Mesenchymal stem cell (in vitro differentiated cells and primary cell): ENCODE data around the gene ZNF79.
A peak's percentile ranks its signal among the peaks of the same experiment; 100 is the strongest.

ENCODE experiments used
- DNase-seq: peaks from one replicate; pipeline ENCODE4 v3.0.0-alpha.2; 2013
- H2AFZ ChIP-seq: one replicate; pipeline ENCODE4 v1.6.1; 2013; ENCODE audit warnings: low read depth, mild to moderate bottlenecking, control low read depth, inconsistent platforms, low read length, moderate library complexity
- H2AK5ac ChIP-seq: 2 replicates; pipeline ENCODE4 v1.6.1; 2013; ENCODE audit warnings: low read length, moderate library complexity, mild to moderate bottlenecking, inconsistent platforms; ENCODE audit not compliant: severe bottlenecking
- H2BK120ac ChIP-seq: one replicate; pipeline ENCODE4 v1.6.1; 2013; ENCODE audit warnings: low read depth, mild to moderate bottlenecking, inconsistent platforms, low read length, moderate library complexity
- H2BK12ac ChIP-seq, 2 experiments: one replicate each; pipeline ENCODE4 v1.6.1; 2013; ENCODE audit warnings: inconsistent platforms in 2 of 2, low read length in 2 of 2, mild to moderate bottlenecking in 2 of 2, moderate library complexity in 2 of 2, control low read depth in 1 of 2
- H2BK15ac ChIP-seq: one replicate; pipeline ENCODE4 v1.6.1; 2013; ENCODE audit warnings: mild to moderate bottlenecking, low read depth, inconsistent platforms; ENCODE audit not compliant: poor library complexity, severe bottlenecking
- H2BK5ac ChIP-seq: 2 replicates; pipeline ENCODE4 v1.6.1; 2013; ENCODE audit warnings: low read depth, mild to moderate bottlenecking, low read length, control low read depth, inconsistent platforms; ENCODE audit not compliant: poor library complexity, severe bottlenecking
- H3K14ac ChIP-seq, 2 experiments: one replicate each; pipeline ENCODE4 v1.6.1; 2013; ENCODE audit warnings: inconsistent platforms in 2 of 2, low read length in 2 of 2, control low read depth in 1 of 2, mild to moderate bottlenecking in 1 of 2, moderate library complexity in 1 of 2
- H3K18ac ChIP-seq, 2 experiments: one replicate each; pipeline ENCODE4 v1.6.1; 2013; ENCODE audit warnings: inconsistent platforms in 2 of 2, low read length in 2 of 2, control low read depth in 1 of 2, low read depth in 1 of 2, mild to moderate bottlenecking in 1 of 2
- H3K23ac ChIP-seq, 2 experiments: one replicate each; pipeline ENCODE4 v1.6.1; 2013; ENCODE audit warnings: inconsistent platforms in 2 of 2, low read length in 2 of 2, mild to moderate bottlenecking in 2 of 2, moderate library complexity in 2 of 2, control low read depth in 1 of 2
- H3K27ac ChIP-seq: 2 replicates; pipeline ENCODE4 v1.5.1; 2013; ENCODE audit warnings: mild to moderate bottlenecking, moderate library complexity, low read length, control low read depth, inconsistent platforms; ENCODE audit not compliant: poor library complexity, severe bottlenecking
- H3K27me3 ChIP-seq, 2 experiments: 2 replicates each; pipeline versions ENCODE4 v1.6.1 to v1.7.0; 2013; ENCODE audit warnings: low read length in 2 of 2, mild to moderate bottlenecking in 2 of 2, moderate library complexity in 2 of 2, control low read depth in 1 of 2, inconsistent platforms in 1 of 2; ENCODE audit not compliant: control insufficient read depth in 1 of 2, insufficient read depth in 1 of 2
- H3K36me3 ChIP-seq, 2 experiments: 2 replicates each; pipeline versions ENCODE4 v1.6.1 to v1.7.0; 2013; ENCODE audit warnings: low read length in 2 of 2, control low read depth in 1 of 2, inconsistent platforms in 1 of 2, low read depth in 1 of 2, mild to moderate bottlenecking in 1 of 2; ENCODE audit not compliant: insufficient read depth in 2 of 2, control insufficient read depth in 1 of 2
- H3K4ac ChIP-seq, 2 experiments: one replicate each; pipeline ENCODE4 v1.6.1; 2013; ENCODE audit warnings: inconsistent platforms in 2 of 2, low read length in 2 of 2, mild to moderate bottlenecking in 2 of 2, moderate library complexity in 2 of 2, control low read depth in 1 of 2, low read depth in 1 of 2
- H3K4me1 ChIP-seq: 2 replicates; pipeline ENCODE4 v1.6.1; 2013; ENCODE audit warnings: low read depth, low read length, control low read depth; ENCODE audit not compliant: control insufficient read depth, insufficient read depth
- H3K4me2 ChIP-seq: 2 replicates; pipeline ENCODE4 v1.6.1; 2013; ENCODE audit warnings: low read length, mild to moderate bottlenecking, inconsistent platforms; ENCODE audit not compliant: poor library complexity, severe bottlenecking
- H3K4me3 ChIP-seq, 2 experiments: 2 replicates each; pipeline versions ENCODE4 v1.5.1 to v1.7.0; 2013; ENCODE audit warnings: low read length in 2 of 2, mild to moderate bottlenecking in 2 of 2, control low read depth in 1 of 2, low read depth in 1 of 2; ENCODE audit not compliant: insufficient read depth in 1 of 2
- H3K79me1 ChIP-seq: replicated peaks from 2 replicates; pipeline ENCODE4 v1.6.1; 2013; ENCODE audit warnings: mild to moderate bottlenecking, control low read depth, low read length, inconsistent platforms; ENCODE audit not compliant: poor library complexity, severe bottlenecking
- H3K9ac ChIP-seq: 2 replicates; pipeline ENCODE4 v1.7.0; 2013; ENCODE audit warnings: mild to moderate bottlenecking, low read length, moderate library complexity
- H3K9me3 ChIP-seq: 2 replicates; pipeline ENCODE4 v1.7.0; 2013; ENCODE audit warnings: mild to moderate bottlenecking, low read length; ENCODE audit not compliant: control insufficient read depth
- H4K8ac ChIP-seq: one replicate; pipeline ENCODE4 v1.6.1; 2013; ENCODE audit warnings: inconsistent platforms, mild to moderate bottlenecking, low read length, moderate library complexity
- H4K91ac ChIP-seq: one replicate; pipeline ENCODE4 v1.6.1; 2013; ENCODE audit warnings: mild to moderate bottlenecking, low read length, inconsistent platforms
- WGBS: methylation state at CpG from one replicate; pipeline ENCODE4 v1.1.7; 2013; ENCODE audit warnings: mixed read lengths; 5-methylcytosine and 5-hydroxymethylcytosine counted together

Gene ZNF79

GRCh38 chr9:127474592-127474991 lies 50.4 kb downstream of the ZNF79 start:
- no peak overlapping the region for H3K9ac ChIP-seq
- H4K8ac ChIP-seq: no peak overlapping the region
- no peak overlapping the region for H3K23ac ChIP-seq
- no peak overlapping the region for H3K18ac ChIP-seq
- no peak overlapping the region for H3K27ac ChIP-seq
- H3K4me3 ChIP-seq: no peak overlapping the region
- no peak overlapping the region for H3K14ac ChIP-seq
- no peak overlapping the region for H2AFZ ChIP-seq
- peaks cover 2% of the 10 kb centered on the region for H3K79me1 ChIP-seq
- peaks cover 35 to 56% of the 10 kb centered on the region in 2 experiments for H3K36me3 ChIP-seq
- H2BK15ac ChIP-seq: no peak overlapping the region
- H3K4me2 ChIP-seq: no peak overlapping the region
- no peaks in the 10 kb centered on the region for H3K4me1 ChIP-seq
- H2BK5ac ChIP-seq: no peak overlapping the region
- 95% methylated on average over 4 of the region's 5 CpGs for WGBS
- no peak overlapping the region for H2AK5ac ChIP-seq
- no peak overlapping the region for H2BK120ac ChIP-seq
- no peak overlapping the region for H3K4ac ChIP-seq
- no peak overlapping the region for H2BK12ac ChIP-seq
- no peak overlapping the region for H4K91ac ChIP-seq
- H3K9me3 ChIP-seq: no peaks in the 10 kb centered on the region
- no peaks in the 10 kb centered on the region for H3K27me3 ChIP-seq
- DNase-seq: no peak

- peaks cover 3% of the 10 kb centered on the region for H3K79me1 ChIP-seq
- H3K4ac ChIP-seq: no peak overlapping the region
- no peak overlapping the region for H3K23ac ChIP-seq
- H3K27ac ChIP-seq: no peak overlapping the region
- H3K4me2 ChIP-seq: no peak overlapping the region
- H3K18ac ChIP-seq: no peak overlapping the region
- no peak for DNase-seq
- no peaks in the 10 kb centered on the region for H3K4me1 ChIP-seq
- H3K9me3 ChIP-seq: no peaks in the 10 kb centered on the region
- H2BK15ac ChIP-seq: peak overlapping the region; percentile 0
- H2BK12ac ChIP-seq: no peak overlapping the region
- no peak overlapping the region for H2BK120ac ChIP-seq
- H3K9ac ChIP-seq: no peak overlapping the region
- peaks cover 49 to 60% of the 10 kb centered on the region in 2 experiments for H3K36me3 ChIP-seq
- no peak overlapping the region for H4K8ac ChIP-seq
- 85% methylated on average over 17 of the region's 17 CpGs for WGBS
- no peak overlapping the region for H4K91ac ChIP-seq
- no peak overlapping the region for H2BK5ac ChIP-seq
- H3K4me3 ChIP-seq: no peak overlapping the region
- H2AK5ac ChIP-seq: no peak overlapping the region
- H2AFZ ChIP-seq: no peak overlapping the region
- H3K14ac ChIP-seq: no peak overlapping the region
- no peaks in the 10 kb centered on the region for H3K27me3 ChIP-seq
These were observed 55.4 kb downstream of the ZNF79 start for GRCh38 chr9:127479507-127480081.

- DNase-seq: no peak
- H3K27ac ChIP-seq: no peak overlapping the region
- H2BK120ac ChIP-seq: no peak overlapping the region
- H4K8ac ChIP-seq: no peak overlapping the region
- H4K91ac ChIP-seq: no peak overlapping the region
- no peaks in the 10 kb centered on the region for H3K27me3 ChIP-seq
- WGBS: 98% methylated on average over 9 of the region's 9 CpGs
- H3K4me3 ChIP-seq: no peak overlapping the region
- peaks cover 59 to 75% of the 10 kb centered on the region in 2 experiments for H3K36me3 ChIP-seq
- no peak overlapping the region for H3K23ac ChIP-seq
- no peaks in the 10 kb centered on the region for H3K9me3 ChIP-seq
- no peak overlapping the region for H2BK12ac ChIP-seq
- H2AFZ ChIP-seq: no peak overlapping the region
- no peak overlapping the region for H2BK5ac ChIP-seq
- H3K18ac ChIP-seq: no peak overlapping the region
- H3K14ac ChIP-seq: peak overlapping the region in 1 of 2 experiments; percentile 19
- peaks cover 5% of the 10 kb centered on the region for H3K79me1 ChIP-seq
- no peak overlapping the region for H2BK15ac ChIP-seq
- no peak overlapping the region for H3K4me2 ChIP-seq
- H2AK5ac ChIP-seq: no peak overlapping the region
- H3K4me1 ChIP-seq: no peaks in the 10 kb centered on the region
- H3K9ac ChIP-seq: no peak overlapping the region
- H3K4ac ChIP-seq: no peak overlapping the region
These were observed 58.5 kb downstream of the ZNF79 start for GRCh38 chr9:127482662-127483061.

- WGBS: 92% methylated on average over 11 of the region's 11 CpGs
- H3K4me2 ChIP-seq: no peak overlapping the region
- no peak overlapping the region for H3K9ac ChIP-seq
- H3K18ac ChIP-seq: no peak overlapping the region
- no peak overlapping the region for H4K91ac ChIP-seq
- H3K4ac ChIP-seq: no peak overlapping the region
- peaks cover 50 to 65% of the 10 kb centered on the region in 2 experiments for H3K36me3 ChIP-seq
- H2BK15ac ChIP-seq: no peak overlapping the region
- no peak overlapping the region for H2BK5ac ChIP-seq
- H2AFZ ChIP-seq: no peak overlapping the region
- no peak for DNase-seq
- no peak overlapping the region for H2AK5ac ChIP-seq
- no peak overlapping the region for H3K23ac ChIP-seq
- no peaks in the 10 kb centered on the region for H3K9me3 ChIP-seq
- no peak overlapping the region for H2BK12ac ChIP-seq
- peaks cover 7% of the 10 kb centered on the region for H3K79me1 ChIP-seq
- H4K8ac ChIP-seq: no peak overlapping the region
- H3K4me1 ChIP-seq: peaks cover 15% of the 10 kb centered on the region
- H2BK120ac ChIP-seq: no peak overlapping the region
- no peak overlapping the region for H3K4me3 ChIP-seq
- H3K27ac ChIP-seq: no peak overlapping the region
- H3K14ac ChIP-seq: no peak overlapping the region
- H3K27me3 ChIP-seq: no peaks in the 10 kb centered on the region
These were observed 61.8 kb downstream of the ZNF79 start for GRCh38 chr9:127485995-127486394.
